ENCODE results near the gene SART3. TPM values are rescaled to one million over a fixed set of nuclear protein-coding genes. Genes with fewer than 3 reads are reported as not detected.
"Not testable (repeated sequence)": the region's sequence is repeated elsewhere in the genome, so short reads cannot be mapped to it uniquely, and the experiment has no call there.

Gene SART3
- total RNA-seq, 2 experiments from 2014 or later: 78.7 to 80.9 TPM

DNA sequence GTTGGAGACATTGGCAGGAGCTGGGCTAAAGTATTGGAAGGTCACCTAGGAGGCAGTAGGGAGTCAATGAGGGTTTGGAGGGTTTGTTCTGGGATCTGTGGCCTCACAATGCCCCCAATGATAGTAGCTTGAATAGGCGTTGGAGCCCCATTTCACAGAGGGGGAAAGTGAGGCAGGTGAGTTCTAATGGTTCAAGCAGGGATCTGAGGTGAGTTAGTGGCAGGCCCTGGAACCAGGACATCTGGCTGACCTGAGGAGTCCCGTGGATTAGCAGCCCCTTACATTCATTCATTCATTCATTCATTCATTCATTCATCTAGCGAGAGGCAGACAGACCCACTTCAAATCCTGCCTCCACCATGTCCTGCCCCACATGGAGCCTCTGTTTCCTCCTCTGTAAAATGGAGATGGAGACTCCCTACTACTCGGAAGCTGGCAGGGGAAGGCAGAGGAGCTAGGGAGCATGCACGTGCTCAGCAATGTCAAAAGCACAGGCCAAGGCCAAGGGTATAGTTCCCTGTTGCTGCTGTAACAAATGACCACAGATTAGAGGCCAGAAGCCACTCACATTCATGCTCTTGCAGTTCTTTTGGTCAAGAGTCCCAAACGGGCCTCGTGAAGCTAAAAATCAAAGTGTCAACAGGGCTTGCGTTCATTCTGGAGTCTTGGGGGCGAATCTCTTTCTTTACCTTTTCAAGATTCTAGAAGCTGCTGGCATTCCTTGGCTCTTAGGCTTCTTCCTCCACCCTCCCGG is 39.2 kb upstream of the SART3 start:
- no peaks in the 10 kb centered on the region for H3K4me1 Mint-ChIP-seq
- H3K27me3 Mint-ChIP-seq: no peaks in the 10 kb centered on the region
- H3K36me3 Mint-ChIP-seq: no peaks in the 10 kb centered on the region

DNA sequence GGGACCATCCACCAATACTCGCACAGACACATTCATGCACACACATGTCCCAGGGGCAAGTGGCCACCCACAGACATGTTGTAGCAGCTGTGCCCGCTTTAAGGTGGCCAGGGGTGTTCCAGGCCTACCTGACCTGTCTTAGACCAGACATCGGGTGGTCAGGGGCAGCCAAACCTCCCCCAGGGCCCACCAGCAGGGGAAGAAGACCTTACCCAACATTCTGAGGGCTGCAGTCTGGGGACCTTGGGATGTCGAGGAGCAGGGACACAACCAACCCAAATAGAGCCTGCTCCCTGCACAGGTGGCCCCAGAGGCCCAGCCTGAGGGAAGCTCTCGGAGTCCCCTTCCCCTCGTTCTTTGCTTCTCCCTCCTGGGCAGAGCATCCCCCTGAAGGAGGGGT is 38.6 kb upstream of the SART3 start:
- DNase-seq: no peak
- no peaks in the 10 kb centered on the region for H3K36me3 Mint-ChIP-seq
- H3K27me3 Mint-ChIP-seq: no peaks in the 10 kb centered on the region
- no peak overlapping the region for H3K27ac Mint-ChIP-seq
- no peak overlapping the region for H3K4me3 Mint-ChIP-seq
- no peaks in the 10 kb centered on the region for H3K9me3 Mint-ChIP-seq
- no peaks in the 10 kb centered on the region for H3K4me1 Mint-ChIP-seq

More for the DNA sequence above, 39.2 kb upstream of the SART3 start:
- Mint-ChIP-seq H3K4me3 (no peak overlapping the region), H3K27ac (no peak overlapping the region), H3K9me3 (no peaks in the 10 kb centered on the region)
- DNase-seq: no peak

DNA sequence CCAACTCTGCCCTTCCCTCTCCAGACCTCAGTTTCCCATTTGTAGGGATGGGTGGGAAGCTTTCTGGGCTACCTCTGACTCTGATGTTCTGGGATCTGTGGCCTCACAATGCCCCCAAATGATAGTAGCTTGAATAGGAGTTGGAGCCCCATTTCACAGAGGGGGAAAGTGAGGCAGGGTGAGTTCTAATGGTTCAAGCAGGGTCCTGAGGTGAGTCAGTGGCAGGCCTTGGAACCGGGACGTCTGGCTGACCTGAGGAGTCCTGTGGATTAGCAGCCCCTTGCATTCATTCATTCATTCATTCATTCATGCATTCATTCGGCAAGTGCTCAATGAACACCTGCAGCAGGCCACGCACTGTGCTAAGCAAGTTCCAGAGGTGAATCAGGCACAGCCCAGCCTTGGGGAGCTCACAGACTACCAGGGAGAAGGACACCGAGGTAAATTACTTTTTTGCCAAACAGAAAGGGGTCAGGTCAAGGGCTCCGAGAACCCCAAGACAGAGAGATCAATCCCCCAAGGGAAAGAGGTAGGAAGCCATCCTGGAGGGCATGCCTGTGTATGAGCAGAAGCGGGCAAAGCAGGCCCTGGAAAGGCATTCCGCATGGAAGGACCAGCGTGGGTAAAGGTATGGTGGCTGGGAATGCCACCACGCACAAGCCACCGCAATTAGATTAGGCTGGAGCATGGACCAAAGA is 37.7 kb upstream of the SART3 start:
- Mint-ChIP-seq H3K9me3 (no peaks in the 10 kb centered on the region), H3K27me3 (no peaks in the 10 kb centered on the region), H3K36me3 (no peaks in the 10 kb centered on the region), H3K4me3 (no peak overlapping the region), H3K27ac (no peak overlapping the region), H3K4me1 (no peaks in the 10 kb centered on the region)
- DNase-seq: no peak

DNA sequence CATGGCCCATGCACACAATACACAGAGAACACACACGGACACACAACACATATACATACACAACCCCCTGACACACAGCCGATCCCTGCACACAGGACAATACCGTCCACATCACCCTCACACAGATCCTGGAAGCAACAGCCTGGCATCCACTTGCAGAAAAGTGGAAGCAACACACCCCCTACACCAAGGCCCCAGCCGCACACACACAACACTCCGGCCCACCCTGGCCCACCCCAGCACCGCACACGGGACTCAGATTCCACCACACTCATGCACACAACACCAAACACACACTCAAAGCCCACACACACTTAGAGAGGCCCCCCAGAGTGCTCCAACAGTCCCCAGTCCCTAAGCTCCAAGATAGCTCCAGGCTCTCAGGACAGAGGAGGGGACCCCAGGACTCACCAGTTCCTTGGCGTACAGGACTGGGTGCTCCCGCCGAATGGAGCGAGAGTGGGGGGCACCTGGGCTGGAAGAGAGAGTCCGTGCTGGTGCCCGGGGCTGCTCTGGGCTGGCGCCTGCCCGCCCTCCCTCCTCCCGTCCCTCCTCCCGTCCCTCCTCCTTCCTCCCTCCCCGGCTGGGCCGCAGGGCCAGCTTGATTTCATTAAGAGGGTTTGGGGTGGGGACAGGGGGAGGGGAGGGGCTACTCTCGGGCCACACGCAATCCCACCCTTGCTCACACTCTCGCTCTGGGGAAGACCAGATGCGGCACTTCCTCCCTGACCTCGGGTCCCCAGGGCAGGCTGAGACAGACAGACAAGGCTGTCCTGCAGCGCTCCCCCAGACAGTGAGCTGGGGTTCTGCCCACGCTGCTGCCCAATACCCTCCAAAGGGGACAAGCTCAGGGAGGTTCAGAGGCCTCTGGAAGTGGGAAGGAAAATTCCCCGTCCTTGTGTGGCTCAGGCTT is 36.8 kb upstream of the SART3 start, which contains the start of gene TMEM119:
Gene TMEM119, minus strand, starts transcription at position 526 of the 913 bp plus-strand sequence. CDS start 5,701 bp downstream, outside the sequence.
- Mint-ChIP-seq H3K27me3 (no peaks in the 10 kb centered on the region), H3K4me1 (no peaks in the 10 kb centered on the region), H3K36me3 (no peaks in the 10 kb centered on the region)

DNA sequence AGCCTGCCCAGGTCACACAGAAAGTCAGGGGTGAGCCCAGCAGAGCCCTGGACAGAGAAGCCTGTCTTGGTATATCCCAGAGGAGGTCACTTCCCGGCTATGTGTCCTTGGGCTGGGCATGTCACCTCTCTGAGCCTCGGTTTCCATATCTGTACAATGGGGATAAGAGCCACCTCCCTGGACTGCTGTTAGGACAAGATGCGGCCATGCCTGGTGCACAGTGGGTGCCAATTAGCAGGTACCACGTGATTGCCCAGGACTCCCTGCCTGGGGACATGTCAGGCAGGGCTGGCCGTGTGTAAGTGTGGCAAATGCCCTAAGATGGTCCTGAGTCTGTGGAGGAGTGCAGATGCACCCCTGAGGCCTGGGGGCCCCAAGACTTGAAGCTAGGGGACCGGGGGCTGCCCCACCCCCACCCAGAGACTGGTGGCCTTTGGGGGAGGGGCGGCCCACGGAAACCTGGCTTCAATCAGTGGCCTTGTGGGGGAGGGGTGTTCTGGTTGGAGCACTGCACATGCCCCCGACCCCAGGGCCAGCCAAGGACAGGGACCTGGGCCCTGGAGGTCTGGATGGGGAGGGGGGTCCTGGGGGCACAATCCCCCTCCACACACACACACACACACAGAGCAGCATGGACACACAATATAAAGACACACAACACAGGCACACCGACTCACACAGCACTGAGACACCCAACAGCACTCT is 36.0 kb upstream of the SART3 start:
- Mint-ChIP-seq H3K27me3 (no peaks in the 10 kb centered on the region), H3K4me1 (no peaks in the 10 kb centered on the region), H3K4me3 (no peak overlapping the region), H3K27ac (no peak overlapping the region), H3K9me3 (no peaks in the 10 kb centered on the region), H3K36me3 (no peaks in the 10 kb centered on the region)
- no peak for DNase-seq

More for the DNA sequence above, 36.8 kb upstream of the SART3 start, which contains the start of gene TMEM119:
- Mint-ChIP-seq H3K27ac (no peak within 1 kb of the TSS), H3K9me3 (no peaks in the 10 kb centered on the region), H3K4me3 (no peak within 1 kb of the TSS)
- DNase-seq: no peak

DNA sequence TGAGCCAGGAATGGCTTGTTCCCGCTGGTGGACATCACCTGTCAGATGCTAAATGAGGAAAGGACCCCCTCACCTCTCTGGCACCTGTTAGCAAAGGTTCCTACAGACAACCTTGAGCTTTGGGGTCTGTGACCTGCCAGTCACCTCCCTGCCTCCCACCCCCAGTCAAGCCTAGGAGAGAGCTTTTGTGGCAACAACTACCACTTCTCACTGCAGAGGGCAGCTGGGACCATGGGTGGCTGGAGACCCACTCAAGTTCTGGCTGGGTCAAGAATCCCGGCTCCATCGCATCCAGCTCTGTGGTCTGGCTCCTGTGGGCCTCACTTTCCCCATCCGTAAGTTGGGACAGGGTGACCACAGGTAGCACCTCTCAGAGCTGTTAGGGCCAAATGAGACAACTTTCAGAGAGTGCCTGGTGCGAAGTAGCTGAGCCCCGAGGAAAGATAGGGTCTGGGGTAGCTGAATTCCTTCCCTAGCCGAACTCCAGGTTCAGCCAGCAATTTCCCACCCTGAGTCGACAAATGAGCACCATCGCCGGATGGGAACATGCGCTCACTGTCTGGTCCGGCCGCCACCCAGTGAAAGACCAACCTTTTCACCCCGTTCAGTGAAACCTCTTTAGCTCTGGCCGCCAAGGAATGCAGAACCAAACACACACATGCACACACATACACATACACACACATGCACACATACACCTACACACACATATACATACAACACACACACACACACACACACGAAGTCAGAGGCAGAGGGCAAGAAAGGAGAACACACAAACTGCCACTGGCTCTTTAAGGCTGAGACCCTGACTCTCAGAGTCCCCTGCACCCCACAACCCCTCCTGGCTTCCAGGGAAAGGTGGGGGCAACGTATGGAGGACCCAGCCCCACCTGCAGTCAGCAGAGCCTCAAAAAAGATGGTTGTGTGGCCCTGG is 35.0 kb upstream of the SART3 start:
- Mint-ChIP-seq H3K9me3 (no peaks in the 10 kb centered on the region), H3K27ac (no peak overlapping the region), H3K4me1 (no peaks in the 10 kb centered on the region), H3K4me3 (no peak overlapping the region), H3K36me3 (no peaks in the 10 kb centered on the region), H3K27me3 (no peaks in the 10 kb centered on the region)
- no peak for DNase-seq

DNA sequence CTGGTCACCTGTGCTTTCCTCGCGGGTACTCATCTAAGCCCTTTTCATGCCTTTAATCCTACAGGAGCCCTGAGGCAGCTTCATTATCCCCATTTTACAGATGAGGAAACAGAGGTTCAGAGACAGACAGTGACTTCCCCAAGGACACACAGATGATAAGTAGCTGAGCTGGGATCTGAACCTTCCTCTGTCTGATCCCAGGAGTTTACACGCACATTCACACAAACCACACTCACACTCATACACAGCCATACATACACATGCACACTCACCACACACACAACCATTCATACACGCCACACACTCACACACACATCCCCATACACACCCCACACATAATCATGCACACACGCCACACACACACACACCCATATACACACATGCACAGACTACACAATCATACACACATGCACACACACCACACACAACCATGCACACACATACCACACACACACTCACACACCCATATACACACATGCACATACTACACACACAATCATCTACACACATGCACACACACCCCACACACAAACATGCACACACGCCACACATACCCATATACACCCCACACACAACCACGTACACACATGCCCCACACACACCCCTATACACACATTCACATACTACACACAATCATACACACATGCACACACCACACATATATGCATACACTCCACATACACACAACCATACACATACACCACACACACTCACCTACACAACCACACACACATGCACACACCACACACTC is 34.2 kb upstream of the SART3 start:
- Mint-ChIP-seq H3K27me3 (no peaks in the 10 kb centered on the region), H3K36me3 (no peaks in the 10 kb centered on the region), H3K4me1 (no peaks in the 10 kb centered on the region), H3K9me3 (no peaks in the 10 kb centered on the region), H3K27ac (no peak overlapping the region), H3K4me3 (no peak overlapping the region)
- DNase-seq: no peak

DNA sequence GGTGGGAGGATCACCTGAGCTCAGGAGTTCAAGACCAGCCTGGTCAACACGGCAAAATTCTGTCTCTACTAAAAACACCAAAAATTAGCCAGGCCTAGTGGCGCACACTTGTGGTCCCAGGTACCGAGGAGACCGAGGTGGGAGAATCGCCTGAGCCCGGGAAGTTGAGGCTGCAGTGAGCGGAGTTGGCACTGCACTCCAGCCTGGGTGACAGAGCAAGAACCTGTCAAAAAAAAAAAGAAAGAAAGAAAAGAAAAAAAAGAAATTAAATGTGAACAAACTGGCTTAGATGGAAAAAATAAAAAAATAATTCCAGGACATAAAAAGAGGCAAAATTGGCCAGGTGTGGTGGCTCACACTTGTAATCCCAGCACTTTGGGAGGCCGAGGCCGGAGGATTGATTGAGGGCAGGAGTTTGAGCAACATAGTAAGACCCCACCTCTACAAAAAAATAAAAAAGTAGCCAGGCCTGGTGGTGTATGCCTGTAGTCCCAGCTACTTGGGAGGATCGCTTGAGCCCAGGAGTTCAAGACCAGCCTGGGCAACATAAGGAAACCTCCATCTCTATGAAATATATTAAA is 33.4 kb upstream of the SART3 start:
- H3K36me3 Mint-ChIP-seq: no peaks in the 10 kb centered on the region
- H3K27ac Mint-ChIP-seq: no peak overlapping the region
- DNase-seq: no peak
- H3K4me3 Mint-ChIP-seq: no peak overlapping the region
- H3K9me3 Mint-ChIP-seq: no peaks in the 10 kb centered on the region
- no peaks in the 10 kb centered on the region for H3K4me1 Mint-ChIP-seq
- no peaks in the 10 kb centered on the region for H3K27me3 Mint-ChIP-seq

DNA sequence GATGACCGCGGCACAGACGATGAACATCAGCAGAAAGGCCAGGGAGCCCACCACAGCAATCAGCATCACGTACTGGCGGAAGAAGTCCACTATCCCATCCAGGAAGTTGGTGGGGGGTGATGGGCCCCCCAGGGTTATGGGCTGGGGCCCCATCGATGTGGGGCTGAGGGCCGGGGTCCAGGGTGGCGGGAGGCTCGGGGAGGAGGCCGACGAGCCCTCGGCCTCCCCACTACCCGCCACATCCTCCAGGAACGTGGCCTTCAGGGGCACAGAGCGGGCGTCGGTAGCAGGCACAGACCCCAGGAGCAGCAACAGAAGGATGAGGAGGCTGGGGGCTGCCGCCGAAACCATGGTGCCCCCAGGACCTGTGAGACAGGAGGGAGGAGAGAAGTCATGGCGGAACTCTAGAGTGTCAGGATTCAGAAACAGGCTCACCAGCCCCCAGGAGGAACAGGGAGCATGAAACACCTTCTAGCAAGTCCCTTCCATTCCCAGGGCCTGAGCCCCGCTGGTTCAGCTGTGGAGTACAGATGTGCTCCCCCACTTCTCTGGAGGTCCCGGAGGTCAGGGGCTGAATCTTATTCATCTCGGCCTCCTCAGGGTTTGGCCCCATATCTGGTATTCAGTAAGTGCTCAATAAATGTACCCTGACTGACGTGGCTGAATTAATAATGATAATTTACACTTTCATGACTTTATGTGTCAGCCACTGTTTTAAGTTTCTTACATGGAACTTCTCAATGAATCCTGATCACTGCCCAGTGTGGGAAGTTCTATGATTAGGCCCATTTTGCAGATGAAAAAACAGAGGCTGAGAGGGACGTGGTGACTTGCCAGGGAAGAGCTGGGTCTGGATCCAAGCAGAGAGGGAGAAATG is 31.3 kb upstream of the SART3 start:
- H3K27me3 Mint-ChIP-seq: no peaks in the 10 kb centered on the region

DNA sequence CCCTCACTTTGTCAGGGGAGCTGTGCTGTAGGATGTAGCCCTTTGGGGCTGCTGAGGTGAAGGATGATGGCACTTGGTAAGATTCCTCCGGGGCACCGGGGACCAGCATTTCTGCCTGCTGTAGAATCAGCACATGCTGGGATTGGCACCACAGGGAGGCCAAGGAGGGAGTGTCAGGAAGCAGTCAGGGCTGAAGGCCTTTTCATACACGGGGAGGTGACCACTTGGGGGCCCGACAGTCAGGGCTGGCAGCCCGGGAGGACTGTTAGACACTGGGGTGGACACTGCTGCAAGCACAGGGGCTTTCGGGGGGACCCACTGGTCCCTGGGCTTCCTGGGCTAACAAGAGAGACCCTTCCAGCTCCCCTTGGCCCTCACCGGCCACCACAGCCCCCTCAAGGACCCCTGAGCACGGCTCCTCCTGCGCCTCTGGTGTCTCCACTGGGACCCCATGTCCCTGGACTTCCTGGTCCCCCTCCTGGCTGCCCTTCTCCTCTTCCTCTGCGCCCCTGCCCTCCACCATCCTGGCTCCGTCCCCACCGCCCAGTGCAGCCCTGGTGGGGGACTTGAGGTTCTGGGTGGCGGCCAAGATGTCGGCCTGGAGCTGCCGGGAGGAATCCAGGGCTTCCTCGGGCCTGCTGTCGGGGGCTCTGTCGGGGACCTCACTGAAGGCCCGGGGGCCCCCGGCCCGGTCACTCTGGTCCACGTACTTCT is 30.5 kb upstream of the SART3 start:
- DNase-seq: no peak
- H3K27ac Mint-ChIP-seq: no peak overlapping the region
- no peaks in the 10 kb centered on the region for H3K27me3 Mint-ChIP-seq
- H3K9me3 Mint-ChIP-seq: no peaks in the 10 kb centered on the region
- H3K4me3 Mint-ChIP-seq: no peak overlapping the region
- no peaks in the 10 kb centered on the region for H3K4me1 Mint-ChIP-seq
- no peaks in the 10 kb centered on the region for H3K36me3 Mint-ChIP-seq

More for the DNA sequence above, 31.3 kb upstream of the SART3 start:
- H3K4me3 Mint-ChIP-seq: no peak overlapping the region
- no peaks in the 10 kb centered on the region for H3K4me1 Mint-ChIP-seq
- no peak for DNase-seq
- H3K9me3 Mint-ChIP-seq: no peaks in the 10 kb centered on the region
- no peak overlapping the region for H3K27ac Mint-ChIP-seq
- H3K36me3 Mint-ChIP-seq: no peaks in the 10 kb centered on the region

DNA sequence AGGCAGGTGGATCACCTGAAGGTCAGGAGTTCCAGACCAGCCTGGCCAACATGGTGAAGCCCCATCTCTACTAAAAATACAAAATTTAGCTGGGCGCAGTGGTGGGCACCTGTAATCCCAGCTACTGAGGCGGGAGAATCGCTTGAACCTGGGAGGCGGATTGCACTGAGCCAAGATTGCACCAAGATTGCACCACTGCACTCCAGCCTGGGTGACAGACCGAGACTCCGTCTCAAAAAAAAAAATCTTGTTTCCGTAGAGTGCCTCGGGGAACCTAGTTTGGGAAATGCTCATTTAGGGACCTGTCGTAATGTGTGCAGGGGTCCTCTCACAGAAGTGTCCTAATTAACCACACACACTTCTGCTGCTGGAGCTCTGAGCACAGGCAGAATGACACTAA is 29.5 kb upstream of the SART3 start:
- H3K4me1 Mint-ChIP-seq, H3K4me3 Mint-ChIP-seq, H3K27me3 Mint-ChIP-seq, H3K36me3 Mint-ChIP-seq, H3K27ac Mint-ChIP-seq, H3K9me3 Mint-ChIP-seq, DNase-seq: not testable (repeated sequence)

DNA sequence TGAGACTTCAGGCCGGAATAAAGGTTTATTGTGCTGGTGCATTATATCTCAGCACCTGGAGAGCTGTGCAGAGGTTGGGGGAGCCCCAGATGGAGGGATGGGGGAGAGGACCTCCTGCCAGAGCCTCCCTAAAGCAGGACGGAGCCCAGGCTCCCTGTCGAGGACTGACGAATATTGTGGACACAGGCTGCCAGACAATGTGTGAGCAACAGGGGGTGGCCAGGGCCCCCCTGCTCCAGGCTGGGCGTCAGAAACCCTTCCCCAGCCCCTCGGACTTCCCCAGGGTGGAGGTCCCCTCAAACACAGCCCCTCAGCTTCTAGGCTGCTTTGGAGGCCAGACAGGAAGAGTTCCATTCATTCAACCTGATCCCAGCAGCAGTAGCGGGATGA is 28.9 kb upstream of the SART3 start:
- Mint-ChIP-seq H3K27me3 (no peaks in the 10 kb centered on the region), H3K4me1 (no peaks in the 10 kb centered on the region), H3K9me3 (no peaks in the 10 kb centered on the region), H3K4me3 (no peak overlapping the region), H3K27ac (no peak overlapping the region), H3K36me3 (no peaks in the 10 kb centered on the region)
- DNase-seq: no peak
